CD4-positive, alpha-beta T cell treated with Interleukin-17A for 1 hour (primary cell): ENCODE results near the gene WNT3.
"Not testable (repeated sequence)": the region's sequence is repeated elsewhere in the genome, so short reads cannot be mapped to it uniquely, and the experiment has no call there.

Experiments
- DNase-seq: peaks from one replicate; pipeline ENCODE4 v3.0.0-alpha.2; 2020

The WNT3 gene

GRCh38 chr17:46764000-46764708, 54.3 kb downstream of the WNT3 start:
- DNase-seq, result no peak

GRCh38 chr17:46763416-46763815, 55.1 kb downstream of the WNT3 start:
- no peak for DNase-seq

GRCh38 chr17:46759141-46759540, 59.4 kb downstream of the WNT3 start:
- DNase-seq, result no peak

GRCh38 chr17:46758614-46759013, 59.9 kb downstream of the WNT3 start:
- DNase-seq, result no peak

- not testable (repeated sequence) for DNase-seq
Observed at GRCh38 chr17:46757588-46757987, 60.9 kb downstream of the WNT3 start.

GRCh38 chr17:46756861-46757260, 61.6 kb downstream of the WNT3 start:
- no peak for DNase-seq

GRCh38 chr17:46756081-46756735, 62.3 kb downstream of the WNT3 start:
- no peak for DNase-seq

GRCh38 chr17:46753776-46754175, 64.7 kb downstream of the WNT3 start:
- DNase-seq, result no peak

- DNase-seq, result no peak
Observed at GRCh38 chr17:46751425-46751824, 67.1 kb downstream of the WNT3 start.

- DNase-seq, result no peak
Observed at GRCh38 chr17:46745376-46745775, 73.1 kb downstream of the WNT3 start.

GRCh38 chr17:46744441-46744840, 74.1 kb downstream of the WNT3 start:
- DNase-seq, result no peak

- no peak for DNase-seq
Observed at GRCh38 chr17:46742565-46743270, 75.8 kb downstream of the WNT3 start.

- DNase-seq, result no peak
Observed at GRCh38 chr17:46741122-46741730, 77.3 kb downstream of the WNT3 start.

- no peak for DNase-seq
Observed at GRCh38 chr17:46739982-46740381, 78.5 kb downstream of the WNT3 start.

GRCh38 chr17:46738544-46738943, 79.9 kb downstream of the WNT3 start:
- no peak for DNase-seq

- no peak for DNase-seq
Observed at GRCh38 chr17:46737326-46737725, 81.2 kb downstream of the WNT3 start.

- no peak for DNase-seq
Observed at GRCh38 chr17:46736100-46736499, 82.4 kb downstream of the WNT3 start.

GRCh38 chr17:46733837-46734475, 84.5 kb downstream of the WNT3 start:
- DNase-seq, result no peak

- no peak for DNase-seq
Observed at GRCh38 chr17:46732754-46733398, 85.6 kb downstream of the WNT3 start.

- no peak for DNase-seq
Observed at GRCh38 chr17:46732160-46732559, 86.3 kb downstream of the WNT3 start.

- DNase-seq, result no peak
Observed at GRCh38 chr17:46730679-46731078, 87.8 kb downstream of the WNT3 start.

GRCh38 chr17:46730026-46730425, 88.5 kb downstream of the WNT3 start:
- DNase-seq, result no peak
